GM18507 (cell line): ENCODE measurements around the gene MGRN1.
"Not testable (repeated sequence)": the region's sequence is repeated elsewhere in the genome, so short reads cannot be mapped to it uniquely, and the experiment has no call there.

ENCODE experiments used
- DNase-seq: peaks from one replicate; pipeline ENCODE4 v3.0.0; 2011; ENCODE audit warnings: low read depth; ENCODE audit not compliant: insufficient read length; ENCODE audit errors: extremely low spot score
- FAIRE-seq: peaks from 2 replicates; lab custom pipeline; 2011; peaks lifted over from hg19 to GRCh38; lab: Jason Lieb, UNC

MGRN1 gene

DNA sequence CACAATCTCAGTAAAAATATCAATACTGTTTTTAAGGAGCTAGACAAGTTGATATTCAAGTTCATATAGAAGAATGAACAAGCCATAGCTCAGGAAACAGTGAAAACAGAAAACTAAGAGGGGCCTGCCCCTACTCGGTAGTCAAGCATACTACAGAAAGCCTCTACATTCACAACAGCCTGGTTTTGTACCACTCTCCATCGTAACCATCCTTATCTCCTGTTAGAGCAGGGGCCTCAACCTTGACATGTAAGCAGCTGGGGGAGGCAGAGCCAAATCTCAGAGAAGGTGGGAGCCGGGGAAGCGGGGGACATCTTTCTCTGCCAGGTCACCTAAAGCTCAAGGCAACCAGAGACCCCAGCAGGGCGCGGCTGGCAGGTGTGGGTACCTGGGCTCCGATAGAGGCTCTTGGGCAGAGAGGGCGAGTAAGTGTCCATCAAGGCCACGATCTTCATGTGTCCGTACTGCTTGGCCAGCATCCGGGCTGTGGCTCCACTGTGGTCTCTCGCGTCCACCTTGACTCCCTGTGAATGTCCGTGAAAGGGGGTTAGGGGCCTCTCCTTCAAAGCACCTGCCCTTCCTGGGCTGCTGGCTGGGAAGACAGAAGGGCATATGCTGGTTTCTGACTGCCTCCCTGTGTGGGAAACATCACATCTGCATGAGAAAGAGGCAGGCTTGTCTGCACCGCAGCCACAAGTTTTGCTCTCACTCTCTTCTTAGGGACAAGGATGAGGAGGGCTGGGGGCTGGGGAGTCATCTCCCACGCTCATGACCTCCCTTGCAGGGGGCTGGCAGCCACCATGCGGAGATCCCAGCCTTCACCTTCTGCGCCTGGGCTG, 89.3 kb downstream of the MGRN1 start:
- FAIRE-seq (no peak), DNase-seq (no peak)

DNA sequence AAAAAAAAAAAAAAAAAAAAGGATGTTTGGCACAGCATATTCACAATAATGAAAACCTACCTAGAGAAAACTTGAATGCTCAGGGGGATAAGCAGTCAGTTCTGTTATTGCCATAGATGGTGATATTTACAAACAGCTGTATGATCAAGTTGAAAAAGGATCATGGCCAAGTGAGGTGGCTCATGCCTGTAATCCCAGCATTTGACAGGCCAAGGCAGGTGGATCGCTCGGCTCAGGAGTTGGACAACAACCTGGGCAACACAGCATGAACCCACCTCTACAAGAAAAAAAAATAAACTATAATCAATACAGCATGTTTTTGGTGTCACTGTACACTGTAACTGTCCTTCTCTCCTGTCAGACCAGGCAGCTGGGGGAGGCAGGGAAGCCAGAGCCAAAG, 90.4 kb downstream of the MGRN1 start:
- DNase-seq (no peak), FAIRE-seq (no peak)

DNA sequence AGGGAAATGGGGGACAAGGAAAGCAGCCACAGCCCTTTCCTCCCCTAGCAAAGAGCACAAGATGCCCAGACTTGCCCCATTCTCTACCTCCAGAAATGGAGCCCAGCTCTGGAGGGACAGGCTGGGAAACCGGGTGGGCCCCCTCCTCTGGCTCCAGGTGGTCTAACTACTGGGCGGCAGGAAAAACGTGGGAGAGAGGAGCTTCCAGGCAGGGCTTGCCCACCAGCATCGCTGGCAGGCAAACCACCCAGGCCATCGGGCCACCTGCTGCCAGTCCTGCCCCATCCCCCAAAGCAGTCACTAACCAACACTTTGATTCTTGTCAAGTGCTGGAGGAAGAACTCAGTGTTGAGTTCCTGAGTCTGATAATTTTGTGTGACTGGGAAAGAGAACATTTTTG, 93.8 kb downstream of the MGRN1 start:
- no peak for DNase-seq
- FAIRE-seq = no peak

DNA sequence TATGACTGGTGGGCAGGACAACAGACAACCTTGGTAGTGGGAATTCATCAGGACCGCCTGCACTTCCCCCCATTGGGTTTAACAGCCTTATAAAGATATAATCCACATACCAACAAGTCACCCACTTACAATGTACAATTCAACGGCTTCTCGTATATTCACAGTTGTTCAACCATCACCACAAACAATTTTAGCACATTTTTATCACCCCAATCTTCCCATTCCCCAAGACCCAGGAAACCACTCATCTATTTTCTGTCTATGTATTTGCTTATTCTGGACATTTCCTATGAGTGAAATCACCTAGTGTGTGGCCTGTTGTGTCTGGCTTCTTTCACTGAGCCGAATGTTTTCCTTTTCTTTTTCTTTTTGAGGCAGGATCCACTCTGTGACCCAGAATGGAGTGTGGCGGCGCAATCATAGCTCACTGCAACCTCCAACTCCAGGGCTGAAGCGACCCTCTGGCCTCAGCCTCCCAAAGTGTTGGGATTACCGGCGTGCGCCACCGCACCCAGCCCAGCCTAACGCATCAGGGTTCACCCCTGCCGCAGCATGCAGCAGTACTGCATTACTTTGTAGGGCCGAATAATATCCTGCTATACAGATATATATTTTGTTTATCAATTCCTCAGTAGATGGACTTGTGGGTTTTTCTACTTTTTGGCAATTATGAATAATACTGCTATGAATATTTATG, 98.6 kb downstream of the MGRN1 start:
- no peak for FAIRE-seq
- no peak for DNase-seq

DNA sequence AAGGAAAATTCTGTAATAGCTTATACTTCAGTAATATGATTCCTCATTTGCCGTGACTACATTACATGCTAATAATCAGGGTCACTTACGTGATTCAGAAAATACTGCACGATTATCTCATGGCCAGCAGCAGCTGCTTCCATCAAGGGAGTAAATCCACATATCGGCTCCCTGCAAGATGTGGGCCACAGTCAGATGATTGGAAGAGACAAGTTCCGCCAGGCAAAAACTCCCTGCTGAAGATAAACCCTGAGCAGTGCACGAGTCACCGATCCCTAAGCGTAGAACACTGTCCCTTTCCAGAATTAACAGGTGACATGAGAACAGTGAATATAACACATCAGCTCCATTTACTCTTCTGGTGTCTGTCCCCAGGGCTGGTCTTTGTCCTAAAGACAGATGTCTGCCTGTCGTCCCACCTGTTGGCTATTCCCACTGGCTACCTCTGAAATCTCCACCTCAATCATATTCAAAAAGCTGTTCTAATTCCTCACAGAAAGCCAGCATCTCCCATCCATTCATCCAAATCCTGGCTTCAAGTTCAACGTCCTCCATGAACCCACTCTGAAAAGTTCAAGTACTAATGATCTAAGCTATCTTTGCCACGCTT, 100.1 kb downstream of the MGRN1 start:
- DNase-seq (no peak), FAIRE-seq (no peak)

DNA sequence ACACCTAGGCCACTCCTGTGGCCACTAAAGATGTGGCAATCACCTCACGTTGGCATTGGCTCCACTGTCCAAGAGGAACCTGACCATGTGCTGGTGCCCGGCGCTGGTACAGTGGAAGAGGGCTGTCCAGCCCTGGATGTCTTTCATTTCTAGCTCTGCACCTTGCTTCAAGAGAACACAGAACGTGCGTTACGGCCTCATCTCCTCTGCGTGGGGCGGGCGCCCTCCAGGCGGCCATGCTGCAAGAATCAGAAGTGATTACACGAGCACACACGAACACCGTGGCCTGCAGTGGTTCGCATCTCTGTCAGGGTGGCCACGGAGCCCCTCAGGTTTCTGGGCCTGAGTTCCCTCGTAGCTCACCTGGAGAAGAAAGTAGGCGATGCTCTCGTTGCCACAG, 102.0 kb downstream of the MGRN1 start:
- FAIRE-seq = no peak
- no peak for DNase-seq

DNA sequence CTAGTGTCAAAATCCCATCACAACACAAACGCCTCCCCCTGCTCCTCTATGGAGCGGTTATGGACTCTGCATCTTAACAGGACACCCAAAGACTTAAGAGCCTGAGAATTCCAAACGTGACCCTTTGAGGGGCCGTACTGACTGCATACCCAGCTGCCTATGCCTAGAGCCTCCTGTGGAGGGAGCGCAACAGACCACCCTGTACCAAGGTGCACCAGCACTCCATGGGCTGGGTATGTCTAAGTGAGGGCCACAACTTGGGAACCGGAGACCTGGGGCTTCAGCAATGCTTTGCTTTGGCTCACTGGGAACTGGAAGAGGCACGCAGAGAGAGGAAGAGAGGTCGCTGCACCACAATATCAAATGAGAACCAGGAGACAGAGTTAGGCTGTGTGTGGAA, 104.0 kb downstream of the MGRN1 start:
- FAIRE-seq = no peak

DNA sequence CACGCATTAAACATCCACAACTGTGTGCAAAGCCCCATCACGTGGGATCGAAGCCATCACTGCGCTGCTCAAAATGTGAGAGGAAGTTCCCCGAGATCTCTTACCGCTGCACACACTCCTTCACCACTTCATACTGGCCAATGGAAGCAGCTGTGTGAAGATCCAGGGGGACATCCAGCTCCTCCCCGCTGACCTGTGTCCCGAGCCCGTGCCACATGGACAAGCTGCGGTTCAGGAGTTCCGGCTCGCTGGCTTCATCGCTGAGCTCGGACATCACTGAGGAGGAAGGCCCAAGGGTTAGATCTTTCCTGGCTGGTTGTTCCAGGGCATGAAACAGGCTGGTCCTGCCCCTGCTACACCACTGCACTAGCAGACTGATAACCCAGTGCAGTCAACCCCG, 105.2 kb downstream of the MGRN1 start:
- FAIRE-seq (no peak), DNase-seq (no peak)

More for the DNA sequence above, 104.0 kb downstream of the MGRN1 start:
- no peak for DNase-seq

DNA sequence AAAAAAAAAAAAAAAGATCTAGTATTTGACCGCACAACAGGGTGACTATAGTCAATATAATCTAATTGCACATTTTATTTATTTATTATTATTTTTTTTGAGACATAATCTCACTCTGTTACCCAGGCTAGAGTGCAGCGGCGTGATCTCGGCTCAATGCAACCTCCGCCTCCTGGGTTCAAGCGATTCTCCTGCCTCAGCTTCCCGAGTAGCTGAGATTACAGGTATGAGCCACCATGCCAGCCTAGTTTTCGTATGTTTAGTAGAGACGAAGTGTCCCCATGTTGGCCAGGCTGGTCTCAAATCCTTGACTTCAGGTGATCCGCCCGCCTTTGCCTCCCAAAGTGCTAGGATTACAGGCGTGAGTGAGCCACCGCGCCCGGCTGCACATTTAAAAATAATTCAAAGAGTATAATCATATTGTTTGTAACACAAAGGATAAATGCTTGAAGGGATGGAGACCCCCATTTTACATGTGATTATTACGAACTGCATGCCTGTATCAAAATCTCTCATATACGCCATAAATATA, 108.7 kb downstream of the MGRN1 start:
- FAIRE-seq = no peak

DNA sequence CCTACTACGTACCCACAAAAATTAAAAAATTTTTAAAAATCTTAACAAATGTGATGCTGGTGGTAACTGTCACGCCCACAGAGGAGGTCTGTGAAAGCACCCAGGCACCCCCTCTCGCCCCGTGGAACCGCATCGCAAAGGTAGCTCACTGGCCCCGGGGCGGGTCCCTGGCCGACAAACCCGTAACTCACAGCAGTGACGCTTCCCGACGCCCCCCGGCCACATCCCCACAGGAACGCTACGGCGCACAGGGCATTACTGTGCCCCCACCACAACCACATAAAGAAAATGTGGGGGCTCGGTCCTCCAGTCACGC, 109.1 kb downstream of the MGRN1 start:
- DNase-seq (no peak), FAIRE-seq (no peak)

More for the DNA sequence above, 108.7 kb downstream of the MGRN1 start:
- no peak for DNase-seq

DNA sequence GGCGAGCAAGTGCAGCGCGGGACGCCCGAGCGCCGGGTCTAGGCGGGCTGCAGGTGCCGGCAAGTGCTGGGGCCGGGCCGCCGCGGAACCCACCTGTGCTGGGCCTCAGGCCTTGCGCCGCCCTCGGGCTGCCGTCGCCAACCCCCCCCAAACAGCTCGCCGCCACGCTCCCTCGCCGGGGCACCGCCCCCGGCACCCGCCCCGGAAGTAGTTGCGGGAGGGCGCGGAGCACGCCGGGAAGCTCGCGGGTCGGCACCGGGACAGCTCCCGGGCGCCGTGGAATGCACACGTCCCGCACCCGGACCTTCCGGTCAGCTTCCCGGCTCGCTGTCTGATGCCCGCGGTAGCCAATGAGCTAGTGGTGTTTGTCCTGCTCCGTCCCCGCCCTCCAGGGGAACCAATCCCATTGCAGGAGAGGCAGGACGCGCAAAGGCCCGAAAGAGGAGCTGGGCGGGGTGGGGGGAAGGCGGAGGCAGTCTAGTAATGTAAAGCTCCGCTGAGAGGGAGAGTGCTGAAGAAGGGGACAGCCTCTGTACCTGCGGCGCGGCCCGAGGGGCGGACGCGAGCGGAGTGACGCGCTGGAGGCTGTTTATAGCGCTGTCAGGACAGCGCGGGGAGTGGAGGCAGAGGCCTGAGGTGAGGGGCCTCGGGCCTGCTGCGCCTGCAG, 109.6 kb downstream of the MGRN1 start, which contains the start of the genes ANKS3 and DNAAF8:
Gene ANKS3 (minus strand): TSS at position 209 of the 667 bp plus-strand sequence. CDS start 4,122 bp downstream, outside the sequence.
Gene DNAAF8 (plus strand): TSS at position 475 of the 667 bp plus-strand sequence. CDS start 1,978 bp downstream, outside the sequence.
- peak; percentile 93 for FAIRE-seq

DNA sequence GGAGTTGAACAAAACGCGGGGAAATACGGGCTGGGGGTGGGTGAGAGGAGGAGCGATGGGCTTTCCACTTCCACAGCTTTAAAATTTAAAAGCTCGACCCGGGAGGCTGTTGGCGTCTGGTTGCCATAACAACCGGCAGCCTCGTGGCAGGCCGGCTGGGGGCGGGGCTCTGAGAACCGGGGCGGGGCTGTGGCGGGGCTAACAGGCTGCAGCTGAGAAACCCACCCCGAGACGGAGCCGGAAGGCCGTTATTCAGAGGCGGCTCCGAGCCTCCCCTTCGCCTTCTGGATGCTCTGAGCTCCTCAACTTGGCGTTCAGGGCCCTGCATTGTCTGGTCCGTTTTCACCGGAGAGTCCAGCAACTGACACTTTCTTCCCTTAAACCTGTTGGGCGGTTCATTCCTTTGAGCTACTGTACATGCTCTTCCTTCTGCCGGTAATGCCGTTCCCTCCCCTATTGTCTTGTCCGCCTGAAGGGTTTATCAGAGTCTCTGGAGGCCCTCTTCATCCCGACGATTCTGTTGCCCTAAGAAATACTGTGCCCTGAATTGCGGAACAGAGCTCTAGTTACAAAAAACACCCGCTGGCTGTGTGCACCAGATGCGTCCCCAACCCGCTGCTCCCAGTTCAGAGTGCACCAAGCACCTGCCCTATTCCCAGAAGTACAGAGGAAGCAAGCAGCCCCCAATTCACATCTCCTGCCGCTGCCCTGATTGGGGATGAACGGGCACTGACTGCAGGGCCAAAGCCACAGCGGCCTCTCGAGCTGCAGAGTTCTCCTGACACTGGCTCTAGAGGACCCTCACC, 110.3 kb downstream of the MGRN1 start:
- FAIRE-seq = peak; percentile 87

More for the DNA sequence above, 109.6 kb downstream of the MGRN1 start, which contains the start of the genes ANKS3 and DNAAF8:
- peak; percentile 83 for DNase-seq

DNA sequence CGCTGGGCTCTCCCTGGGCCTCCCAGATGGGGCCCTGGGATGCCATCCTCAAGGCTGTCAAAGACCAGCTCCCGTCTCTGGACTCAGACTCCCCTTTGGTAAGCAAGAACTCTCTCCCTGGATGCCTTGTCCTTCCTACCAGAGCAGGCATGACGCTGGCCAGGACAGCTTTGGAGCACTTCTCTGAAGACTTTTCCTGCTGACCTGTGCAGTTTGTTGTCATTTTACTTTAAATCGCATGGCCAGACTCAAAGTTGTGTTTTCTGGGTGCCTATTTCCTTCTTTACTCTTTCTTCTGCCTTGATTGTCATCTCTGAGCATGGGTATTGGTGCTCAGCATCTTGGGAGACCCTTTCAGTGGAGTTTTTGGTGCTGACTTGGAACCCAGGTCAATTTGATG, 111.9 kb downstream of the MGRN1 start:
- FAIRE-seq = no peak

More for the DNA sequence above, 110.3 kb downstream of the MGRN1 start:
- peak; percentile 92 for DNase-seq

DNA sequence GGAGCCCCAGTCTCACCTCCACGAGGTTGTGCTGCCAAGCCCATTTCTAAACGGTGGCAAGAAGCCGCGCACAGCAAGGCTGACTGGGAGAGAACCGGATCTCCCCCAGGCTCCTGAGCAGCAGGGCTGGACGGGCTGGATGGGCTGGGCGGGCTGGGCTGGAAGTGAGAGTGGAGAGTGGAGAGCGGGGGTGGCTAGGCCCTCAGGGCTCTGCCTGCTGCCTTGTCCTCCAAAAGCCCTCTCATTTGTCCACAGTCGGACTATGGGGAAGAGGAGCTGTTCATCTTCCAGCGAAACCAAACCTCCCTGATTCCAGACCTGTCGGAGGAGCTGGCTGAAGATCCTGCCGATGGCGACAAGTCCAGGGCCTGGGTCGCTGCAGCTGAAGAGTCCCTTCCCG, 112.9 kb downstream of the MGRN1 start:
- no peak for FAIRE-seq
- DNase-seq = no peak

More for the DNA sequence above, 111.9 kb downstream of the MGRN1 start:
- DNase-seq = no peak

DNA sequence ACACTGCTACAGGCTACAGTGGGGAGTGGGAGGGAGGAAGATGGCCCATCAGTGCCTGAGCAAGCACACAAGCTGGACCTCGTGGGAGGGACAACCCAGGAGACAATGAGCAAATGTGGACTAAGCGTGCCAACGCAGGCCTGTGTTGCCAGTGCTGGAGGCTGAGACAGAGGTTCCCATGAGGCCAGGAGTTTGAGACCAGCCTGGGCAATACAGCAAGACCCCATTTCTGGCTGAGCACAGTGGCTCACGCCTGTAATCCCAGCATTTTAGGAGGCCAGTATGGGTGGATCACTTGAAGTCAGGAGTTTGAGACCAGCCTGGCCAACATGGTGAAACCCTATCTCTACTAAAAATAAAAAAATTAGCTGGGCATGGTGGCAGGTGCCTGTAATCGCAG, 113.7 kb downstream of the MGRN1 start:
- FAIRE-seq, DNase-seq: not testable (repeated sequence)
